Chondrocyte (in vitro differentiated cells): ENCODE measurements around the gene VTCN1. TPM values are rescaled to one million over a fixed set of nuclear protein-coding genes. Genes with fewer than 3 reads are reported as not detected.

ENCODE experiments used
- DNase-seq: peaks from one replicate; pipeline ENCODE4 v3.0.0; 2021; ENCODE audit warnings: mixed read lengths, low spot score
- H3K27ac Mint-ChIP-seq: one replicate; pipeline ENCODE4 v1.8.0; 2021; ENCODE audit warnings: mild to moderate bottlenecking, moderate library complexity, mixed read lengths; ENCODE audit not compliant: unreplicated experiment
- H3K27me3 Mint-ChIP-seq: 2 replicates; pipeline ENCODE4 v1.8.0; 2021; ENCODE audit warnings: low read depth, mixed read lengths
- H3K36me3 Mint-ChIP-seq: 2 replicates; pipeline ENCODE4 v1.8.0; 2021; ENCODE audit warnings: low read depth, mixed read lengths
- H3K4me1 Mint-ChIP-seq: 2 replicates; pipeline ENCODE4 v1.8.0; 2021; ENCODE audit warnings: low read depth, mild to moderate bottlenecking, mixed read lengths
- H3K4me3 Mint-ChIP-seq: one replicate; pipeline ENCODE4 v1.8.0; 2021; ENCODE audit warnings: mild to moderate bottlenecking, moderate library complexity, mixed read lengths; ENCODE audit not compliant: unreplicated experiment
- H3K9me3 Mint-ChIP-seq: 2 replicates; pipeline ENCODE4 v1.8.0; 2021; ENCODE audit warnings: low read depth, mixed read lengths
- CTCF ChIP-seq: fragments of 200-600 bp; sonication (generic); IDR thresholded peaks from 2 replicates; pipeline ENCODE4 v1.5.0; 2021; ENCODE audit warnings: antibody characterized with exemption, mild to moderate bottlenecking, moderate library complexity
- total RNA-seq: library from RNA; stranded (reverse); gene quantifications from 3 replicates; pipeline ENCODE4 v1.2.1, GENCODE V29; 2021

The VTCN1 gene
- total RNA-seq, 1 donor from 2014 or later, result not detected

GRCh38 chr1:117225931-117226330 is 15.2 kb upstream of the VTCN1 start:
- Mint-ChIP-seq H3K4me3 (no peak overlapping the region), H3K27ac (no peak overlapping the region), H3K4me1 (no peaks in the 10 kb centered on the region), H3K9me3 (peaks cover 6% of the 10 kb centered on the region), H3K36me3 (no peaks in the 10 kb centered on the region), H3K27me3 (peaks cover 2% of the 10 kb centered on the region)
- no peak for DNase-seq
- no peak for TF ChIP-seq CTCF

GRCh38 chr1:117216718-117217117 is 6.0 kb upstream of the VTCN1 start:
- Mint-ChIP-seq H3K4me3 (no peak overlapping the region), H3K27ac (no peak overlapping the region), H3K9me3 (peaks cover 16% of the 10 kb centered on the region), H3K36me3 (no peaks in the 10 kb centered on the region), H3K4me1 (no peaks in the 10 kb centered on the region), H3K27me3 (peaks cover 7% of the 10 kb centered on the region)
- no peak for DNase-seq
- no peak for TF ChIP-seq CTCF

GRCh38 chr1:117215733-117216462 is 5.2 kb upstream of the VTCN1 start:
- H3K36me3 Mint-ChIP-seq, result no peaks in the 10 kb centered on the region
- peaks cover 12% of the 10 kb centered on the region for H3K9me3 Mint-ChIP-seq
- H3K27me3 Mint-ChIP-seq, result peaks cover 10% of the 10 kb centered on the region
- H3K27ac Mint-ChIP-seq, result no peak overlapping the region
- TF ChIP-seq CTCF, result no peak
- no peak for DNase-seq
- no peak overlapping the region for H3K4me3 Mint-ChIP-seq
- H3K4me1 Mint-ChIP-seq, result no peaks in the 10 kb centered on the region

- TF ChIP-seq CTCF, result no peak
- H3K9me3 Mint-ChIP-seq, result peaks cover 9% of the 10 kb centered on the region
- no peaks in the 10 kb centered on the region for H3K4me1 Mint-ChIP-seq
- H3K27me3 Mint-ChIP-seq, result peaks cover 14% of the 10 kb centered on the region
- no peak overlapping the region for H3K4me3 Mint-ChIP-seq
- no peaks in the 10 kb centered on the region for H3K36me3 Mint-ChIP-seq
- H3K27ac Mint-ChIP-seq, result no peak overlapping the region
- DNase-seq, result no peak
Measured at GRCh38 chr1:117215019-117215418, 4.3 kb upstream of the VTCN1 start.

- TF ChIP-seq CTCF, result no peak
- H3K27ac Mint-ChIP-seq, result no peak overlapping the region
- H3K9me3 Mint-ChIP-seq, result peaks cover 2% of the 10 kb centered on the region
- H3K4me1 Mint-ChIP-seq, result no peaks in the 10 kb centered on the region
- H3K36me3 Mint-ChIP-seq, result no peaks in the 10 kb centered on the region
- H3K4me3 Mint-ChIP-seq, result no peak overlapping the region
- DNase-seq, result no peak
- H3K27me3 Mint-ChIP-seq, result peaks cover 22% of the 10 kb centered on the region
Measured at GRCh38 chr1:117213046-117213445, 2.3 kb upstream of the VTCN1 start.
